Gastroesophageal sphincter (tissue), 4 donors: ENCODE measurements around the gene ZFYVE28. TPM values are rescaled to one million over a fixed set of nuclear protein-coding genes. Genes with fewer than 3 reads are reported as not detected.

Source experiments
- ATAC-seq: fragments of 150-250 bp; one replicate; pipeline ENCODE4 v1.9.1; 2016; ENCODE audit warnings: mild to moderate bottlenecking, moderate library complexity
- H3K27ac ChIP-seq, 4 donors: fragments of 200-600 bp; sonication (generic) in 3 of 4; 1 replicate in 3 of 4; 2 replicates in 1 of 4; pipeline ENCODE4 v1.5.1; 2016 to 2019
- H3K27me3 ChIP-seq: fragments of 200-600 bp; sonication (generic); one replicate; pipeline ENCODE4 v1.5.1; 2019
- H3K36me3 ChIP-seq, 2 donors: fragments of 200-600 bp; sonication (generic); one replicate each; pipeline ENCODE4 v1.5.1; 2019; ENCODE audit warnings: control low read depth in 1 of 2
- H3K4me1 ChIP-seq, 3 donors: fragments of 200-600 bp; sonication (generic); 1 replicate in 2 of 3; 2 replicates in 1 of 3; pipeline ENCODE4 v1.5.1; 2016 to 2019; ENCODE audit warnings: control low read depth in 2 of 3
- H3K4me3 ChIP-seq, 2 donors: fragments of 200-600 bp; sonication (generic); one replicate each; pipeline ENCODE4 v1.5.1; 2019; ENCODE audit warnings: mild to moderate bottlenecking in 1 of 2, moderate library complexity in 1 of 2
- H3K9me3 ChIP-seq, 3 donors: fragments of 200-600 bp; sonication (generic); one replicate each; pipeline ENCODE4 v1.5.1; 2017 to 2019; ENCODE audit warnings: control low read depth in 2 of 3
- EP300 ChIP-seq: sonication (generic); formaldehyde crosslinking; IDR thresholded peaks from one replicate; pipeline ENCODE4 v1.6.1; 2017; ENCODE audit warnings: antibody characterized with exemption, mild to moderate bottlenecking
- POLR2A ChIP-seq, 2 donors: fragments of 450-650 bp; IDR thresholded peaks; one replicate each; pipeline ENCODE4 v1.6.1; 2017; ENCODE audit warnings: antibody characterized with exemption in 2 of 2, mild to moderate bottlenecking in 2 of 2, moderate library complexity in 1 of 2
- POLR2AphosphoS5 ChIP-seq: sonication (generic); formaldehyde crosslinking; IDR thresholded peaks from one replicate; pipeline ENCODE4 v1.6.1; 2017; ENCODE audit warnings: antibody characterized with exemption
- WGBS, 2 donors: methylation state at CpG; one replicate each; pipeline ENCODE4 v1.1.5; 2018; ENCODE audit warnings: low coverage in 1 of 2; 5-methylcytosine and 5-hydroxymethylcytosine counted together
- total RNA-seq, 4 donors: library from RNA; depleted of rRNA; stranded (reverse); fragments of >200 nt; gene quantifications; one replicate each; pipeline ENCODE4 v1.1.0, GENCODE V29; 2016
- TF ChIP-seq, protein P1 (sequence below), 4 experiments: fragments of 200-600 bp in 2 of 4; fragments of 450-650 bp in 2 of 4; sonication (generic) in 1 of 4; IDR thresholded peaks; one replicate each; pipeline ENCODE4 v1.5.1; 2017 to 2019; ENCODE audit warnings: antibody characterized with exemption in 4 of 4, mild to moderate bottlenecking in 2 of 4, moderate library complexity in 2 of 4

Gene ZFYVE28
- total RNA-seq, 4 donors from 2014 or later: 4.4 to 12.0 (median 8.2) TPM

GRCh38 chr4:2347190-2347589 is 71.3 kb downstream of the ZFYVE28 start:
- ATAC-seq: no peak
- H3K27me3 ChIP-seq: no peaks in the 10 kb centered on the region
- H3K27ac ChIP-seq: no peak overlapping the region
- peaks cover 0 to 6% of the 10 kb centered on the region in 2 donors for H3K36me3 ChIP-seq
- 52 to 64% methylated on average over 2 to 4 of the region's 4 CpGs for WGBS, 2 donors
- no peak overlapping the region for H3K4me3 ChIP-seq
- peaks cover 0 to 18% (median 0%) of the 10 kb centered on the region in 3 donors for H3K9me3 ChIP-seq
- TF ChIP-seq EP300 (no peak), POLR2A (IDR thresholded peaks at IDR 0.05) (no peak), POLR2AphosphoS5 (no peak)
- TF ChIP-seq, protein P1, sequence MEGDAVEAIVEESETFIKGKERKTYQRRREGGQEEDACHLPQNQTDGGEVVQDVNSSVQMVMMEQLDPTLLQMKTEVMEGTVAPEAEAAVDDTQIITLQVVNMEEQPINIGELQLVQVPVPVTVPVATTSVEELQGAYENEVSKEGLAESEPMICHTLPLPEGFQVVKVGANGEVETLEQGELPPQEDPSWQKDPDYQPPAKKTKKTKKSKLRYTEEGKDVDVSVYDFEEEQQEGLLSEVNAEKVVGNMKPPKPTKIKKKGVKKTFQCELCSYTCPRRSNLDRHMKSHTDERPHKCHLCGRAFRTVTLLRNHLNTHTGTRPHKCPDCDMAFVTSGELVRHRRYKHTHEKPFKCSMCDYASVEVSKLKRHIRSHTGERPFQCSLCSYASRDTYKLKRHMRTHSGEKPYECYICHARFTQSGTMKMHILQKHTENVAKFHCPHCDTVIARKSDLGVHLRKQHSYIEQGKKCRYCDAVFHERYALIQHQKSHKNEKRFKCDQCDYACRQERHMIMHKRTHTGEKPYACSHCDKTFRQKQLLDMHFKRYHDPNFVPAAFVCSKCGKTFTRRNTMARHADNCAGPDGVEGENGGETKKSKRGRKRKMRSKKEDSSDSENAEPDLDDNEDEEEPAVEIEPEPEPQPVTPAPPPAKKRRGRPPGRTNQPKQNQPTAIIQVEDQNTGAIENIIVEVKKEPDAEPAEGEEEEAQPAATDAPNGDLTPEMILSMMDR (IDR thresholded peaks at IDR 0.05): no peak
- no peaks in the 10 kb centered on the region for H3K4me1 ChIP-seq

DNA sequence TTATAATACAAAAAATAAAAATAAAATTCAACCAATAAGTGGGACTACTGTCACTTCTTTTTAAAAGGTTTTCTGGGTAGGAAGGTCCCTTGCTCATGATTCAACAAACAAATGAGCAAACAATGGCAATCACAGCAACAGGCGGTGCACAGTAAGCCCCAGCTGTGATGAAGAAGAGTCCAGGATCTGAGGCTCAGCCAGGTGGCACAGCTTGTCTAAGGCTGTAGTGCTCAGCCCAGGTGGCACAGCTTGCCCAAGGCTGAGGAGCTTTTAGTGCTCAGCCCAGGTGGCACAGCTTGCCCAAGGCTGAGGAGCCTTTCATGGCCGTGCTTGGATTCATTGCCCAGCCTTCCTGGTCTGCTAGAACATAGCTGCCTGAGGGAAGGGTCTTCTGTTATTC is 75.0 kb downstream of the ZFYVE28 start:
- Histone ChIP-seq H3K4me3 (no peak overlapping the region), H3K9me3 (peaks cover 0 to 18% (median 0%) of the 10 kb centered on the region in 3 donors), H3K36me3 (peaks cover 0 to 25% of the 10 kb centered on the region in 2 donors), H3K4me1 (no peaks in the 10 kb centered on the region), H3K27me3 (no peaks in the 10 kb centered on the region), H3K27ac (no peak overlapping the region)
- WGBS, 2 donors: 80 to 86% methylated on average over 1 of the region's 2 CpGs
- no peak for ATAC-seq
- TF ChIP-seq EP300 (no peak), POLR2AphosphoS5 (no peak), POLR2A (IDR thresholded peaks at IDR 0.05) (no peak)
- TF ChIP-seq, protein P1 (IDR thresholded peaks at IDR 0.05): no peak

- H3K36me3 ChIP-seq: peaks cover 0 to 39% of the 10 kb centered on the region in 2 donors
- H3K27ac ChIP-seq: no peak overlapping the region
- no peak for ATAC-seq
- H3K27me3 ChIP-seq: no peaks in the 10 kb centered on the region
- no peak overlapping the region for H3K4me3 ChIP-seq
- TF ChIP-seq EP300 (no peak), POLR2AphosphoS5 (no peak), POLR2A (IDR thresholded peaks at IDR 0.05) (no peak)
- TF ChIP-seq, protein P1 (IDR thresholded peaks at IDR 0.05): no peak
- WGBS, 2 donors: 87 to 90% methylated on average over 2 to 8 of the region's 16 CpGs
- no peaks in the 10 kb centered on the region for H3K4me1 ChIP-seq
- H3K9me3 ChIP-seq: peaks cover 0 to 18% (median 0%) of the 10 kb centered on the region in 3 donors
Measured at GRCh38 chr4:2341911-2342652, 76.4 kb downstream of the ZFYVE28 start.

DNA sequence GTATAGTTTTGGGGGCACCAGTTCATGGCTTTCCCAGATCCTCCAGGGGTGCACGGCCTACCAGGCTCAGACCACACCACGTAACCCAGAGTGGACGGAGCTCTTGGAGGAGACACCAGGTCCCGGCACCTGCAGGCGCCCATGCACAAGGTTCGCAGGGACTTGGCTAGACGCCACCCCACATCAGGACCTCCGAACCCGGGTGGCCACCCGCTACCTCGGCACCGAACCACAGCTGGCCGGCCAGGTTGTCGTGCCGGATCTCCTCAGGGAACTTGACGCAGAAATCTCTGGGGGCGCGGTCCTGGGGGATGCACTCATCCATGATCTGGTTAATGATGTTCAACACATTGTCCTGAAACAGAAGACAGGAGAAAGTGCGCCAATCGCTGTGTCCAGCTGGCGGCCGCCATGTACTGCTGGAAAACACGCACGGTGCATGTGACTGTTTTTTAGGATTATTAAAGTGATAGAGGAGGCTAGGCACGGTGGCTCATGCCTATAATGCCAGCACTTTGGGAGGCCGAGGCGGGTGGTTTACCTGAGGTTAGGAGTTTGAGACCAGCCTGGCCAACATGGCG is 77.1 kb downstream of the ZFYVE28 start:
- H3K4me3 ChIP-seq: no peak overlapping the region

More for the DNA sequence above, 77.1 kb downstream of the ZFYVE28 start:
- ATAC-seq: no peak
- WGBS, 2 donors: 96 to 100% methylated on average over 1 to 4 of the region's 28 CpGs
- peaks cover 0 to 11% (median 0%) of the 10 kb centered on the region in 3 donors for H3K9me3 ChIP-seq
- peaks cover 0 to 42% of the 10 kb centered on the region in 2 donors for H3K36me3 ChIP-seq
- no peaks in the 10 kb centered on the region for H3K27me3 ChIP-seq
- H3K4me1 ChIP-seq: no peaks in the 10 kb centered on the region
- H3K27ac ChIP-seq: no peak overlapping the region
- TF ChIP-seq POLR2A (IDR thresholded peaks at IDR 0.05) (no peak), EP300 (no peak), POLR2AphosphoS5 (no peak)
- TF ChIP-seq, protein P1 (IDR thresholded peaks at IDR 0.05): no peak
